GM19239 (cell line): ENCODE measurements around the gene DIP2C.
"Not testable (repeated sequence)": the region's sequence is repeated elsewhere in the genome, so short reads cannot be mapped to it uniquely, and the experiment has no call there.

Experiments
- DNase-seq: peaks from one replicate; pipeline ENCODE4 v3.0.0; 2011; ENCODE audit warnings: low spot score; ENCODE audit not compliant: insufficient read length
- FAIRE-seq: peaks from 2 replicates; lab custom pipeline; 2011; peaks lifted over from hg19 to GRCh38; lab: Jason Lieb, UNC

The DIP2C gene

GRCh38 chr10:603745-604144 is 85.7 kb downstream of the DIP2C start:
- DNase-seq: no peak
- FAIRE-seq: no peak

DNA sequence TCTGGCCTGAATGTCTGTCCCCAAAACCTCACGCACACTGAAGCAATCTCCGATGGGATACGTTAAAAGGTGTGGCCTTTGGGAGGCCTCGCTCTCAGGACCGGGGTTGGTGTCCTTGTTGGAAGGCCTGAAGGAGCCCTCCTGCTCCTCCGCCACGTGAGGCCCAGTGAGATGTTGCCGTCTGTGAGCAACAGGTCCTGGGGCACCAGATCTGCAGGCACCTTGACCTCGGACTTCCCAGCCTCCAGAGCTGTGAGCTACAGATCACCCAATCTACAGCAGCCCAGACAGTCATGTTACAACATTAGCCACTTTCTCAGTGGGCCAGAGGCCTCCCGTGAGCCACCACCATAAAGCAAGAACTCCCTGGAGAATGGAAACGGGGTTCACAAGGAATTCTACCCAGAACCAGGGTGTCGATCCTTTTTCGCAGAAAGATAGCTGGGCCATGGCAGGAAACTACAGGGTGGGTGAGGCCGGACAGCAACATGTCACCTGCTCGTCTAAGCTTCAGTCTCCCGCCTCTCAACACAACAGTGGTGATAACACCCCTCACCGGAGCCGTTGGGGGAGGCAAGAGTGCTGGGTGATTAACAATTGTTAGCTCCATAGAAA is 87.0 kb downstream of the DIP2C start:
- FAIRE-seq: no peak
- DNase-seq: no peak

DNA sequence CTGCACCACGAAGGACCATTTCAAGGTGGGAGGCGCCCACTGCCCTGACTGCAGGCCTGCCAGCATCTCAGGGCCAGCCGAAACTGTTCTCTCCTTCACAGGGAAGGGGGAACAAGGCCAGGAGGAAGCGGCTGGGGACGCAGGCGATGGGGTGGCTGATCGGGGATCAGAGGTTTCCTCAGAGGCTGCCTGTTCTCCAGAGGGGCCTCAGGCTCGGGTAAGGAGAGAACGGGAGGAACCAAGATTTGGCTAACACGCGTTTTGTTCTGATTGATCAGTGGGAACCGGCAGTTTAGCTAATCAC is 87.9 kb downstream of the DIP2C start:
- FAIRE-seq: no peak
- DNase-seq: no peak

DNA sequence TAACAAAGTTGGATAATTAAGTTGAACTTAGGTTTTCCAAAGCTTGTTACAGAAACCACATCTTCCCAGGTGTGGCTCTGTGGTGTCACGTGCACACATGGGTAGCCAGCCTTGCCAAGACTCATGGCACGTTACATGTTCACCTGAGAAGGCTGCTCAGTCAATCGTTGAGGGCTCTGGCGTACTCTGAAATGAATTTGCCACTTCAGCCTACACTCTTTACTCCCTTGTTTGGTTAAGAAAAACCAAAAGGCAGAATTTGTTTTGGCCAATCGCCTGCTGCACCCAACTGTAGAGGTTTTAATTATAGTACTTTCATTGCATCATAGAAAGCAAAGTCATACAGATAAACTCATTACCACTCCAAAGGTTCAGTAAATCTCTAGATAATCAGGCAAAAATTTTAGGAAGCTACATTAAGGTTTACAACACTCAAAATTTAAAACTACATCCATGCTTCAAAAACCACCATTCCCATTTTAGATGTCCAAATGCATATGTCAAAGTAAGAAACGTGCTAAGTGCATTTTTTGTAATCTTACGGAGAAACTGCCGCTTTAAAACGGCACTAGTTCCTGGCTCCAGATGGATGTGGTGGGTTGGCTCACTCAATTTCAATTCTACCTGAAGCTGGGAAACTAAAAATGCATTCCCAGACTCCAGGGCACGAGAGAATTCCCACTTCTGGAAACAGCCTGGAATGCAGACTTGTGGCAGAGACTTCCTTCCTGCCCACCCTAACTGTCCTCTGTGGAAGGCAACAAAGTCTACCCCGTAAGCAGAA is 88.4 kb downstream of the DIP2C start:
- DNase-seq: no peak
- FAIRE-seq: no peak

DNA sequence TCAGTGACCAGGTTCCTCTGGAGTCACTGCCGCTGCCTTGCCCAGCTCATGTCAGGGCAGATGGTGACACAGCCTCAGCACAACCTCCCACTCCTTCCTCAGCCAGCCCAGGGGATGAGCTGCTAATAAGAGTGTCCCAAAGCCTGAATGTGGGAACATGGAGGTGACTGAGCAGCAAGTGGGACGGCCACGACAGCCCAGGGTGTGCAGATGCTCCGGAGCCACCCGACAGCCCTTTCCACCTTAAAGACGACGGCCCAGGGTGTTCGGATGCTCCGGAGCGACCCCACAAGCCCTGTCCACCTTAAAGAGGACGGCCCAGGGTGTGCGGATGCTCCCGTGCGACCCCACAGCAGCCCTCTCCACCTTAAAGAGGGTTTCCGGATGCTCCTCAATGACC is 89.2 kb downstream of the DIP2C start:
- FAIRE-seq: no peak

DNA sequence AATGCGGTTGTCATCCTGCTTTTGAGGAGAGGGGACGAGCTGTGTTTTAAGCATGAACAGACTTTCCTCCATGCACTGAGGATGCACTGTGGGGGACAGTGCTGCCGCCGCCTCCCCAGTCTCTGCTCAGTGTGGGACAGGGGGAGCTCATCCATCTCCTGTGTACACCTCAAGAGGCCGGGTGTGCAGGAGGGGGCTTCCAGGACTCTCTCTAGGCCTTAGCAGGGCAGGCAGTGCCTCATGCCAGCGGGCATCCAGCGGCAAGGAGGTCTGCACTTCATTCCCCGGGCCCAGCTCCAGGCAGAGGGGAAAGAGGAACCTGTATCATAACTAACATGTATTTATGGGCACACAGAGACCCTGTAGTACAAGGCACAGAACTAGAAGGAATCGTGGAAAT is 89.7 kb downstream of the DIP2C start:
- FAIRE-seq (no peak), DNase-seq (no peak)

More for the DNA sequence above, 89.2 kb downstream of the DIP2C start:
- no peak for DNase-seq

GRCh38 chr10:598415-599170 is 90.9 kb downstream of the DIP2C start:
- FAIRE-seq: no peak
- no peak for DNase-seq

DNA sequence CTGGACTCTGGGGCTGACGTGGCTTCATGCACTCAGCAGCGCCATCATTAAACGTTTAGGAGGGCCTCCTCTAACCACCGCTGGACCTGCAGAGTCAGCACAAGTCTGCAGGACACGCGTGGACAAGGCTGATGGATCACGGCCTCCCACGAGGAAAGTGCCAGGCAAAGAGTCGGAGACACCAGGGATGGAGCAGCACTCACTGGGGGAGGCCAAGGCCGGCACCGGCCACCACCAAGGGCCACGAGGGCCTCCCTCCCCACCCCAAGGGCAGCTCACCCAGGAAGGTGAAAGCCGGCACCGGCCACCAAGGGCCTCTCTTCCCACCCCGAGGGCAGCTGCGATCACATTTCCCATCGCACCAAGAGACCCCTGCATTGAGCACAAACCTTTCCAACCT is 91.5 kb downstream of the DIP2C start:
- no peak for DNase-seq
- FAIRE-seq: no peak

- DNase-seq: no peak
- FAIRE-seq: no peak
Measured at GRCh38 chr10:596725-597345, 92.6 kb downstream of the DIP2C start.

- DNase-seq, FAIRE-seq: not testable (repeated sequence)
Measured at GRCh38 chr10:596131-596530, 93.3 kb downstream of the DIP2C start.

GRCh38 chr10:595473-595872 is 94.0 kb downstream of the DIP2C start:
- no peak for FAIRE-seq
- DNase-seq: no peak

DNA sequence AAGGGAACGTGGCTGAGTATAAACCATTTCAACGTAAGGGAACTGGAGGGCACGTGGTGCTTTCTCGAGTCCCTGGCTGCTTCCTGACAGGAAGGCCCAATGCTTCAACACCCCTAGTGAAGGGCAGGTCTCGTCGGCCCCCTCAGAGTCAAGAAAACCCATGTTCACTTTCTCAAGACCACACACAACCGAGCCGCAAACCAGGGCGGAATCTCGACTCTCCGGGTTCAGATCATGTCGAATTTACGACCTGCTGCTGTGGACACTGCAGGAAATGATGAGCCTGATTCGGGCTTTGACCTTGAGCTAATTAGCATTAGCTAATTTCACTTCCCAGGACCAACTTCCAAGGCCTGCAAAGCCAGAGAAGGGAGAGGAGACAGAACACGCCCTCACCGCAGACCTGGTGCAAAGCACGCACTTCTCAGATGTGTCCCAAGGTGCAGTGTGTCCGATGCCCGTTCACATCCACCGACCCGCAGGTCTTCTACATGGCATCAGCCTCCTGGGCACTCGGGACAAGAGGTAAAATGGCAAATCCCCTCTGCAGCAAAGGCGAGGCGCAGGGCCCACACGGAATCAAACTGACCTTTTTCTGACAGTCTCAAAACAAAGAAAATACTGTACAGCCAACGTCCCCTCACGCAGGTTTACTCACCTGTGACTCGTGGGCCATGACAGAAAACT is 94.7 kb downstream of the DIP2C start:
- no peak for DNase-seq
- FAIRE-seq: no peak

DNA sequence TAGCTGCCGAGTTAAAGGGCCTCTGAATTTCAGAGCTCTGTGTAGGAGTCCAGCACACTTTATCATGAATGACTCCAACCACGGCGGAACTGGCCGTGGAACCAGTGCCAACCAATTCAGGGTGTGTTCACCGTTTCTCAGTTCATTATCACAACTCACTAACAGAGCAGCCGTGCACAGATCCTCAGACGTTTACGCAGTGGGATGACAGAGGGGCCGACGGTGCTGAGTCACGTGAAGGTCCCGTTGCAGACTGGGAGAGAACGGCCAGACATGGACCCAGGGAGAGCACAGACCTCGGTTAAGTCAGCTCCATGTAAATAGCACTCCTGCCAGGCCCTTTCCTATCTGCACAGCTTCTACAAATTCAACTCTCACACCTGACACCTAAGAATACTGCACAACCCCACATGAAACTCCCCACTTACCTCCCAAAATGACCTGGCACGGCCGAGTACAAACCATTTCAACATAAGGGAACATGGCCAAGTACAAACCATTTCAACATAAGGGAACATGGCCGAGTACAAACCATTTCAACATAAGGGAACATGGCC is 95.5 kb downstream of the DIP2C start:
- DNase-seq (no peak), FAIRE-seq (no peak)

- FAIRE-seq: no peak
- DNase-seq: no peak
Measured at GRCh38 chr10:593421-593820, 96.0 kb downstream of the DIP2C start.

- FAIRE-seq (no peak), DNase-seq (no peak)
Measured at GRCh38 chr10:593016-593415, 96.5 kb downstream of the DIP2C start.

DNA sequence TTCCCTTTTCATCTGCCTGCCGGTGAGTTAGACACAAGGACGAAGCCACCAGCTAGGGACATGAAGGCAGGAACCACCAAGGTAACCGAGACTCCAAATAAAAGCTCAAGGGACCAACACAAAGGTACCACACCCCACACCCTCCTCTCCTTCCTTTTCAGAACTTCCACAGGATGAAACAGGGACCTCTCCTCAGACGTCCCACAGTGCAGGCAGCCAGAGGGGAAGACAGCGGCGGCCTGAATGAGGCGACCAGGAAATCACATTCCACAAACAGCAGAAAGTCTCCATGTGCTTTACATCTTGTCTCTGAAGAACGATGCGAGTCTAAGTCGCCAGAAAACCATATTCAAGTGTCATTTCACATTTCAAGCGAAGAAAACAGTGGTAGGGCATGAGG is 97.8 kb downstream of the DIP2C start:
- FAIRE-seq (no peak), DNase-seq (no peak)

- DNase-seq (no peak), FAIRE-seq (no peak)
Measured at GRCh38 chr10:590721-591120, 98.7 kb downstream of the DIP2C start.

- FAIRE-seq (no peak), DNase-seq (no peak)
Measured at GRCh38 chr10:589961-590680, 99.3 kb downstream of the DIP2C start.
